GM19468 (cell line): ENCODE data around the gene KIAA2012.

Source experiments
- ATAC-seq: cut with Tn5 transposase; IDR thresholded peaks from one replicate; pipeline ENCODE4 v1.9.1; 2021; ENCODE audit warnings: mild to moderate bottlenecking, moderate library complexity, moderate number of reproducible peaks; ENCODE audit not compliant: unreplicated experiment; ENCODE audit errors: extremely low read depth

Gene KIAA2012

GRCh38 chr2:202249521-202250253 lies 176.6 kb downstream of the KIAA2012 start:
- no peak for ATAC-seq

DNA sequence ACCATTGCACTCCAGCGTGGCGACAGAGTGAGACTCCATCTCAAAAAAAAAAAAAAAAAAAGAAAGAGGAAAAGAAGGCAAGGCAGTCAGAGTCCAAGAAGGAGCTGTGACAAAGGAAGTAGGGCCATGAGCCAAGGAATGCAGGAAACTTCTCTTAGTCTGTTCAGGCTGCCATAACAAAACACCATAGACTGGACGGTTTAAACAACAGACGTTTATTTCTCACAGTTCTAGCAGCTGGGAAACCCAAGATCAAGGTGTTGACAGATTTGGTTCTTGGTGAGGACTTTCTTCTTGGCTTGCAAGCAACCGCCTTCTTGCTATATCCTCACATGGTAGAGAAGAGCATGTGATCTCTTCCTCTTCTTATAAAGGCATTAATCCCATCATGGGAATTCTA lies 178.4 kb downstream of the KIAA2012 start:
- no peak for ATAC-seq
